ENCODE data around the gene DYSF. TPM values are rescaled to one million over a fixed set of nuclear protein-coding genes. Genes with fewer than 3 reads are reported as not detected.

DYSF gene
- total RNA-seq, 1 experiment from 2014 or later = 0.89 TPM

DNA sequence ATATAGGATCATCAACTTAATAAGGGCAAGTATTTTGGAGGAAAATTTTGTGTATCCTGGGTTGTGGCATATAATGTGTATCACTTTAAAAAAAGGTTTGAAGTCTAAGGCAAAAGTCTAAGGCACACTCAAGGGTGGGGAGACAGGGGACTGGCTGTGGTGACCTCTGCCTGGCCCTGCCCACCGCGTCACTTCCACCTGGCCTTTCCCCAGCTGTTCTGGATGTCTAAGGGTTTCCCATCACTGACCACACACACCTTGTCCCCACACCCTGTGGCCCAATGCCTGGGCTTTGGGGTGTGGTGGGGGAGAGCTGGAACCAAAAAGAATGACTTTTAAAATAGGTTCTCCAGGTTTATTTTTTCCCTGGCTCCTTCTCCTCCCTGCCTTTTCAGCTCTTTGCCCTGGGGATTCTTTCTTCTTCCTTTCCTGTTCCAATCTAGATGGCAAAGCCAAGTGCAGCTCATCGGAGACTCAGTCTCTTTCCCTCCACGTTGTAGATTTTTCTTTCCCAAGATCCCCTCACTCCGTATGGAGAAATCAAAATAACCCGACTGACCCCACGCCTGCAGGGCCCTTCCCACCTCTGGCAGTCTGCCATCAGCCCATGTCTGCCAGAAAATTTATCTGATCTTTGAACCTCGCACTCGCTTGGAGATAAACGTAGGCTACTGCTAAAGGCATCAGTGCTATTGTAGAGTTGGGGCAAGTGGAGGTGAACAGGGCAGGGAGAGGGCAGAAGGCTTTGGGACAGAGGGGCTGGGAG lies 257.2 kb downstream of the DYSF start:
- Histone ChIP-seq H4K20me1 (ENCODE audit: insufficient read depth) (no peaks in the 10 kb centered on the region), H3K4me1 (ENCODE audit: control insufficient read depth in 1 of 2, insufficient read depth in 2 of 2, low read length in 2 of 2) (no peaks in the 10 kb centered on the region), H3K4me3 (replicated peaks in 1 of 2; ENCODE audit: low read depth in 1 of 2, low read length in 2 of 2) (no peak overlapping the region), H3K36me3 (ENCODE audit: control insufficient read depth in 1 of 2, insufficient read depth in 2 of 2, low read length in 2 of 2) (no peaks in the 10 kb centered on the region), H3K79me2 (ENCODE audit: insufficient read depth, low read length) (no peaks in the 10 kb centered on the region), H2AFZ (ENCODE audit: low read depth, low read length, poor library complexity, severe bottlenecking) (no peak overlapping the region), H3K9me2 (ENCODE audit: insufficient read depth) (no peaks in the 10 kb centered on the region), H3K4me2 (ENCODE audit: low read length) (no peak overlapping the region), H3K9ac (ENCODE audit: low read length) (no peak overlapping the region), H3K27ac (ENCODE audit: low read depth, low read length) (no peak overlapping the region), H3K9me3 (ENCODE audit: control insufficient read depth in 1 of 2, insufficient read depth in 1 of 2, low read depth in 1 of 2, low read length in 2 of 2) (no peaks in the 10 kb centered on the region), H3K27me3 (ENCODE audit: insufficient read depth, low read length) (no peaks in the 10 kb centered on the region)
- intact Hi-C loops (cut with micrococcal nuclease) = no loop called here
- DNase-seq (ENCODE audit: low read depth, low spot score) (no peak), ATAC-seq (no peak)
- POLR2A ChIA-PET = no interaction called here
- RAD21 ChIA-PET (ENCODE audit: low non-redundant PET in 1 of 2, low total read pairs in 2 of 2, uncharacterized antibody in 2 of 2, unreplicated experiment in 2 of 2) = no interaction called here
- TF ChIP-seq SRF (IDR thresholded peaks at IDR 0.05; ENCODE audit: low read depth) = no peak
- TF ChIP-seq ZNF274 (IDR thresholded peaks at IDR 0.05; ENCODE audit: low read depth, low read length) = no peak
- no peak for TF ChIP-seq POLR2AphosphoS5 (IDR thresholded peaks at IDR 0.05; ENCODE audit: low read depth, low read length)
- no peak for TF ChIP-seq FOSL1 (IDR thresholded peaks at IDR 0.05; ENCODE audit: low read depth)
- TF ChIP-seq, protein P1, sequence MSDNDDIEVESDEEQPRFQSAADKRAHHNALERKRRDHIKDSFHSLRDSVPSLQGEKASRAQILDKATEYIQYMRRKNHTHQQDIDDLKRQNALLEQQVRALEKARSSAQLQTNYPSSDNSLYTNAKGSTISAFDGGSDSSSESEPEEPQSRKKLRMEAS (IDR thresholded peaks at IDR 0.05) = no peak
- TF ChIP-seq SIN3A (IDR thresholded peaks at IDR 0.05; ENCODE audit: low read depth) = no peak
- TF ChIP-seq EZH2phosphoT487 (IDR thresholded peaks at IDR 0.05; ENCODE audit: borderline replicate concordance) = no peak
- no peak for TF ChIP-seq CBX3 (IDR thresholded peaks at IDR 0.05; ENCODE audit: low read depth)
- no peak for TF ChIP-seq JUND (IDR thresholded peaks at IDR 0.05)
- no peak for TF ChIP-seq EGR1 (IDR thresholded peaks at IDR 0.05; ENCODE audit: low read depth)
- no peak for TF ChIP-seq POLR2A (IDR thresholded peaks at IDR 0.05; ENCODE audit: borderline replicate concordance, extremely low read depth, insufficient read depth, insufficient read length)
- TF ChIP-seq, protein P2, sequence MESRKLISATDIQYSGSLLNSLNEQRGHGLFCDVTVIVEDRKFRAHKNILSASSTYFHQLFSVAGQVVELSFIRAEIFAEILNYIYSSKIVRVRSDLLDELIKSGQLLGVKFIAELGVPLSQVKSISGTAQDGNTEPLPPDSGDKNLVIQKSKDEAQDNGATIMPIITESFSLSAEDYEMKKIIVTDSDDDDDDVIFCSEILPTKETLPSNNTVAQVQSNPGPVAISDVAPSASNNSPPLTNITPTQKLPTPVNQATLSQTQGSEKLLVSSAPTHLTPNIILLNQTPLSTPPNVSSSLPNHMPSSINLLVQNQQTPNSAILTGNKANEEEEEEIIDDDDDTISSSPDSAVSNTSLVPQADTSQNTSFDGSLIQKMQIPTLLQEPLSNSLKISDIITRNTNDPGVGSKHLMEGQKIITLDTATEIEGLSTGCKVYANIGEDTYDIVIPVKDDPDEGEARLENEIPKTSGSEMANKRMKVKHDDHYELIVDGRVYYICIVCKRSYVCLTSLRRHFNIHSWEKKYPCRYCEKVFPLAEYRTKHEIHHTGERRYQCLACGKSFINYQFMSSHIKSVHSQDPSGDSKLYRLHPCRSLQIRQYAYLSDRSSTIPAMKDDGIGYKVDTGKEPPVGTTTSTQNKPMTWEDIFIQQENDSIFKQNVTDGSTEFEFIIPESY (IDR thresholded peaks at IDR 0.05; ENCODE audit: extremely low read depth, insufficient replicate concordance, low read length) = no peak
- TF ChIP-seq, protein P3, sequence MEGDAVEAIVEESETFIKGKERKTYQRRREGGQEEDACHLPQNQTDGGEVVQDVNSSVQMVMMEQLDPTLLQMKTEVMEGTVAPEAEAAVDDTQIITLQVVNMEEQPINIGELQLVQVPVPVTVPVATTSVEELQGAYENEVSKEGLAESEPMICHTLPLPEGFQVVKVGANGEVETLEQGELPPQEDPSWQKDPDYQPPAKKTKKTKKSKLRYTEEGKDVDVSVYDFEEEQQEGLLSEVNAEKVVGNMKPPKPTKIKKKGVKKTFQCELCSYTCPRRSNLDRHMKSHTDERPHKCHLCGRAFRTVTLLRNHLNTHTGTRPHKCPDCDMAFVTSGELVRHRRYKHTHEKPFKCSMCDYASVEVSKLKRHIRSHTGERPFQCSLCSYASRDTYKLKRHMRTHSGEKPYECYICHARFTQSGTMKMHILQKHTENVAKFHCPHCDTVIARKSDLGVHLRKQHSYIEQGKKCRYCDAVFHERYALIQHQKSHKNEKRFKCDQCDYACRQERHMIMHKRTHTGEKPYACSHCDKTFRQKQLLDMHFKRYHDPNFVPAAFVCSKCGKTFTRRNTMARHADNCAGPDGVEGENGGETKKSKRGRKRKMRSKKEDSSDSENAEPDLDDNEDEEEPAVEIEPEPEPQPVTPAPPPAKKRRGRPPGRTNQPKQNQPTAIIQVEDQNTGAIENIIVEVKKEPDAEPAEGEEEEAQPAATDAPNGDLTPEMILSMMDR (IDR thresholded peaks at IDR 0.05 in 2 of 3, conservative IDR thresholded peaks at IDR 0.05 in 1 of 3; ENCODE audit: borderline replicate concordance in 1 of 3, insufficient read depth in 1 of 3, low read depth in 2 of 3, low read length in 2 of 3) = no peak
- TF ChIP-seq, protein P4, sequence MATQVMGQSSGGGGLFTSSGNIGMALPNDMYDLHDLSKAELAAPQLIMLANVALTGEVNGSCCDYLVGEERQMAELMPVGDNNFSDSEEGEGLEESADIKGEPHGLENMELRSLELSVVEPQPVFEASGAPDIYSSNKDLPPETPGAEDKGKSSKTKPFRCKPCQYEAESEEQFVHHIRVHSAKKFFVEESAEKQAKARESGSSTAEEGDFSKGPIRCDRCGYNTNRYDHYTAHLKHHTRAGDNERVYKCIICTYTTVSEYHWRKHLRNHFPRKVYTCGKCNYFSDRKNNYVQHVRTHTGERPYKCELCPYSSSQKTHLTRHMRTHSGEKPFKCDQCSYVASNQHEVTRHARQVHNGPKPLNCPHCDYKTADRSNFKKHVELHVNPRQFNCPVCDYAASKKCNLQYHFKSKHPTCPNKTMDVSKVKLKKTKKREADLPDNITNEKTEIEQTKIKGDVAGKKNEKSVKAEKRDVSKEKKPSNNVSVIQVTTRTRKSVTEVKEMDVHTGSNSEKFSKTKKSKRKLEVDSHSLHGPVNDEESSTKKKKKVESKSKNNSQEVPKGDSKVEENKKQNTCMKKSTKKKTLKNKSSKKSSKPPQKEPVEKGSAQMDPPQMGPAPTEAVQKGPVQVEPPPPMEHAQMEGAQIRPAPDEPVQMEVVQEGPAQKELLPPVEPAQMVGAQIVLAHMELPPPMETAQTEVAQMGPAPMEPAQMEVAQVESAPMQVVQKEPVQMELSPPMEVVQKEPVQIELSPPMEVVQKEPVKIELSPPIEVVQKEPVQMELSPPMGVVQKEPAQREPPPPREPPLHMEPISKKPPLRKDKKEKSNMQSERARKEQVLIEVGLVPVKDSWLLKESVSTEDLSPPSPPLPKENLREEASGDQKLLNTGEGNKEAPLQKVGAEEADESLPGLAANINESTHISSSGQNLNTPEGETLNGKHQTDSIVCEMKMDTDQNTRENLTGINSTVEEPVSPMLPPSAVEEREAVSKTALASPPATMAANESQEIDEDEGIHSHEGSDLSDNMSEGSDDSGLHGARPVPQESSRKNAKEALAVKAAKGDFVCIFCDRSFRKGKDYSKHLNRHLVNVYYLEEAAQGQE (IDR thresholded peaks at IDR 0.05; ENCODE audit: low read depth) = no peak
- TF ChIP-seq, protein P5, sequence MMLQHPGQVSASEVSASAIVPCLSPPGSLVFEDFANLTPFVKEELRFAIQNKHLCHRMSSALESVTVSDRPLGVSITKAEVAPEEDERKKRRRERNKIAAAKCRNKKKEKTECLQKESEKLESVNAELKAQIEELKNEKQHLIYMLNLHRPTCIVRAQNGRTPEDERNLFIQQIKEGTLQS (IDR thresholded peaks at IDR 0.05) = no peak
- no peak for TF ChIP-seq RAD21 (IDR thresholded peaks at IDR 0.05; ENCODE audit: low read depth)
- no peak for TF ChIP-seq CEBPB (IDR thresholded peaks at IDR 0.05; ENCODE audit: low read depth)
- no peak for TF ChIP-seq EZH2 (IDR thresholded peaks at IDR 0.05)
- no peak for TF ChIP-seq TCF7L2 (IDR thresholded peaks at IDR 0.05; ENCODE audit: borderline replicate concordance, extremely low read depth, insufficient read depth, insufficient read length)
- TF ChIP-seq SP1 (IDR thresholded peaks at IDR 0.05; ENCODE audit: low read depth) = no peak
- BruUV-seq (replicated peaks) = no TSS peak
- CTCF ChIA-PET = no interaction called here
